SK-N-SH (cell line): ENCODE measurements around the gene PLA2G4B. TPM values are rescaled to one million over a fixed set of nuclear protein-coding genes. Genes with fewer than 3 reads are reported as not detected.

ENCODE experiments used
- CTCF ChIA-PET: fragments of 300-600, 350-600 bp; formaldehyde crosslinking; extraction: SDS; loops from one replicate; lab custom pipeline; 2021; lab: Yijun Ruan, JAX
- POLR2A ChIA-PET: fragments of 350-600 bp; sonication (Branson Sonifier 250); formaldehyde crosslinking; extraction: SDS; loops from one replicate; lab custom pipeline; 2020; ENCODE audit warnings: antibody characterized with exemption, inconsistent platforms; lab: Yijun Ruan, JAX
- DNase-seq: peaks from one replicate; pipeline ENCODE4 v3.0.0; 2012
- H2AFZ ChIP-seq: fragments of 200-600 bp; sonication (generic); 2 replicates; pipeline ENCODE4 v1.8.1; 2016; ENCODE audit warnings: antibody characterized with exemption, mild to moderate bottlenecking, low read depth
- H3F3A ChIP-seq: fragments of 200-600 bp; sonication (generic); replicated peaks from 2 replicates; pipeline ENCODE3; 2016; ENCODE audit warnings: antibody characterized with exemption, mild to moderate bottlenecking; ENCODE audit not compliant: insufficient read depth
- H3K27ac ChIP-seq, 2 experiments: fragments of 200-500 bp in 1 of 2; fragments of 200-600 bp in 1 of 2; sonication (Bioruptor generic) in 1 of 2; sonication (generic), shearing (Covaris generic) in 1 of 2; 2 replicates each; pipeline versions ENCODE4 v1.5.1 to v1.6.1; 2014 to 2016; ENCODE audit warnings: low read depth in 2 of 2, inconsistent platforms in 1 of 2, low read length in 1 of 2, mild to moderate bottlenecking in 1 of 2, mixed read lengths in 1 of 2
- H3K27me3 ChIP-seq: fragments of 200-600 bp; sonication (generic), shearing (Covaris generic); 2 replicates; pipeline ENCODE4 v1.6.1; 2016; ENCODE audit warnings: mixed run types; ENCODE audit not compliant: insufficient read depth
- H3K36me3 ChIP-seq, 2 experiments: fragments of 200-500 bp in 1 of 2; fragments of 200-600 bp in 1 of 2; sonication (Bioruptor generic) in 1 of 2; sonication (generic) in 1 of 2; replicated peaks in 1 of 2; 2 replicates each; pipeline versions ENCODE3 to v1.5.1; 2014 to 2016; ENCODE audit warnings: low read length in 1 of 2, mild to moderate bottlenecking in 1 of 2; ENCODE audit not compliant: insufficient read depth in 2 of 2, control insufficient read depth in 1 of 2
- H3K4me1 ChIP-seq, 2 experiments: fragments of 200-500 bp in 1 of 2; fragments of 200-600 bp in 1 of 2; sonication (Bioruptor generic) in 1 of 2; sonication (generic), shearing (Covaris generic) in 1 of 2; 2 replicates each; pipeline versions ENCODE4 v1.5.1 to v1.6.1; 2014 to 2016; ENCODE audit warnings: low read depth in 1 of 2, low read length in 1 of 2, mixed run types in 1 of 2; ENCODE audit not compliant: insufficient read depth in 2 of 2, control insufficient read depth in 1 of 2
- H3K4me2 ChIP-seq: fragments of 200-600 bp; sonication (generic), shearing (Covaris generic); 2 replicates; pipeline ENCODE4 v1.6.1; 2017; ENCODE audit warnings: mixed run types
- H3K4me3 ChIP-seq, 2 experiments: fragments of 200-500 bp in 1 of 2; fragments of 200-600 bp in 1 of 2; sonication (Bioruptor generic) in 1 of 2; sonication (generic), shearing (Covaris generic) in 1 of 2; 2 replicates each; pipeline versions ENCODE4 v1.5.1 to v1.8.1; 2014 to 2016; ENCODE audit warnings: low read depth in 2 of 2, inconsistent platforms in 1 of 2, low read length in 1 of 2, mild to moderate bottlenecking in 1 of 2, mixed read lengths in 1 of 2, moderate library complexity in 1 of 2
- H3K79me2 ChIP-seq: fragments of 200-600 bp; sonication (generic); 2 replicates; pipeline ENCODE4 v1.8.1; 2017; ENCODE audit warnings: mild to moderate bottlenecking; ENCODE audit not compliant: insufficient read depth
- H3K9ac ChIP-seq: fragments of 200-600 bp; sonication (generic); 2 replicates; pipeline ENCODE4 v1.6.1; 2017; ENCODE audit warnings: mixed run types
- H3K9me2 ChIP-seq: fragments of 200-600 bp; sonication (generic); 2 replicates; pipeline ENCODE4 v1.6.1; 2017; ENCODE audit warnings: mixed run types
- H3K9me3 ChIP-seq: fragments of 200-600 bp; sonication (generic); 2 replicates; pipeline ENCODE4 v1.6.1; 2017; ENCODE audit warnings: mixed run types, mild to moderate bottlenecking, moderate library complexity
- H4K20me1 ChIP-seq: fragments of 200-600 bp; sonication (generic); 2 replicates; pipeline ENCODE4 v1.6.1; 2017; ENCODE audit warnings: mild to moderate bottlenecking, mixed run types; ENCODE audit not compliant: insufficient read depth
- CTCF ChIP-seq: fragments of 200-600 bp; sonication (generic); IDR thresholded peaks from 2 replicates; pipeline ENCODE4 v1.6.1; 2017; ENCODE audit warnings: antibody characterized with exemption, mild to moderate bottlenecking, moderate library complexity
- FOXM1 ChIP-seq: IDR thresholded peaks from 2 replicates; pipeline ENCODE4 v1.4.0; 2012; ENCODE audit warnings: low read depth, mild to moderate bottlenecking
- GATA2 ChIP-seq: sonication (generic); formaldehyde crosslinking; IDR thresholded peaks from 2 replicates; pipeline ENCODE4 v1.5.0; 2020; ENCODE audit warnings: mild to moderate bottlenecking, missing genetic modification reagents
- NFIC ChIP-seq: IDR thresholded peaks from 2 replicates; pipeline ENCODE4 v1.4.0; 2012; ENCODE audit warnings: borderline replicate concordance
- NRF1 ChIP-seq: IDR thresholded peaks from 2 replicates; pipeline ENCODE4 v1.6.1; 2012; ENCODE audit warnings: low read depth, mild to moderate bottlenecking, low read length
- PBX3 ChIP-seq: IDR thresholded peaks from 2 replicates; pipeline ENCODE4; 2012
- POLR2AphosphoS5 ChIP-seq: IDR thresholded peaks from 2 replicates; pipeline ENCODE4 v1.6.1; 2012; ENCODE audit warnings: low read depth, low read length
- RAD21 ChIP-seq: IDR thresholded peaks from 2 replicates; pipeline ENCODE4 v1.6.1; 2012; ENCODE audit warnings: mild to moderate bottlenecking, low read length
- RCOR1 ChIP-seq: fragments of 150-350 bp; IDR thresholded peaks from 2 replicates; pipeline ENCODE4 v1.6.1; 2017; ENCODE audit warnings: antibody characterized with exemption, low read length
- RFX5 ChIP-seq: IDR thresholded peaks from 2 replicates; pipeline ENCODE4 v1.6.1; 2012; ENCODE audit warnings: mild to moderate bottlenecking, improper control_type of control experiment, low read length
- RXRA ChIP-seq: IDR thresholded peaks from 2 replicates; pipeline ENCODE4 v1.4.0; 2012; ENCODE audit warnings: low read depth, mild to moderate bottlenecking, borderline replicate concordance
- TAF1 ChIP-seq: IDR thresholded peaks from 2 replicates; pipeline ENCODE4 v1.6.1; 2012; ENCODE audit warnings: low read depth, mild to moderate bottlenecking, low read length, moderate library complexity, borderline replicate concordance
- USF1 ChIP-seq: IDR thresholded peaks from 2 replicates; pipeline ENCODE4 v1.4.0; 2012; ENCODE audit warnings: low read depth, borderline replicate concordance
- USF2 ChIP-seq: fragments of 150-350 bp; IDR thresholded peaks from 2 replicates; pipeline ENCODE4 v1.6.1; 2017; ENCODE audit warnings: antibody characterized with exemption, low read length, low read depth, borderline replicate concordance
- WGBS: methylation state at CpG from one replicate; pipeline ENCODE4 v1.1.6; 2017; ENCODE audit warnings: low lambda C conversion rate; 5-methylcytosine and 5-hydroxymethylcytosine counted together
- polyA plus RNA-seq, 3 experiments: library from polyadenylated mRNA; depleted of rRNA; stranded (reverse); fragments of >200 nt; gene quantifications; 2 replicates each; pipeline ENCODE4 v1.2.3, GENCODE V29; 2012

Gene PLA2G4B
- polyA plus RNA-seq, 1 of the 3 experiments (the other 2 are of a cell fraction), result 5.3 TPM

- POLR2A ChIA-PET, result no interaction called here
- no peak overlapping the region for H3K9ac ChIP-seq
- no peaks in the 10 kb centered on the region for H3K9me2 ChIP-seq
- WGBS, result 86% methylated on average over 5 of the region's 5 CpGs
- H4K20me1 ChIP-seq, result no peaks in the 10 kb centered on the region
- no peak for DNase-seq
- no peaks in the 10 kb centered on the region for H3F3A ChIP-seq
- H2AFZ ChIP-seq, result no peak overlapping the region
- H3K79me2 ChIP-seq, result peaks cover 45% of the 10 kb centered on the region
- no peak for TF ChIP-seq TAF1
- no peak for TF ChIP-seq RFX5
- TF ChIP-seq CTCF, result no peak
- no peak for TF ChIP-seq NFIC
- TF ChIP-seq GATA2 (CRISPR knock-in tag), result no peak
- no peak for TF ChIP-seq POLR2AphosphoS5
- TF ChIP-seq RCOR1, result no peak
- TF ChIP-seq RXRA, result no peak
- TF ChIP-seq FOXM1, result no peak
- TF ChIP-seq RAD21, result no peak
- no peak for TF ChIP-seq NRF1
- TF ChIP-seq USF1, result no peak
- TF ChIP-seq USF2, result no peak
- no peak for TF ChIP-seq PBX3
- TF ChIP-seq, all 33 proteins: peak for 0
- CTCF ChIA-PET, result interaction anchor here (0.8 to 6.4 kb wide), 4 partner anchors 18 to 113 kb away, joined by 3 to 36 read pairs (median 8); partner anchors contain the start of gene MAPKBP1
- H3K27ac ChIP-seq, result peak overlapping the region in 1 of 2 experiments; percentile 82; a peak in 2 of 4 replicates
- H3K9me3 ChIP-seq, result no peaks in the 10 kb centered on the region
- no peaks in the 10 kb centered on the region for H3K36me3 ChIP-seq
- H3K4me2 ChIP-seq, result no peak overlapping the region
- H3K4me1 ChIP-seq, result peaks cover 28 to 47% of the 10 kb centered on the region in 2 experiments
- no peaks in the 10 kb centered on the region for H3K27me3 ChIP-seq
- no peak overlapping the region for H3K4me3 ChIP-seq
Measured at GRCh38 chr15:41792000-41792637, 46.5 kb upstream of the PLA2G4B start.
